ENCODE measurements around the gene TRIM38. TPM values are rescaled to one million over a fixed set of nuclear protein-coding genes. Genes with fewer than 3 reads are reported as not detected.

TRIM38 gene
- total RNA-seq, 1 experiment from 2014 or later: 5.4 TPM

DNA sequence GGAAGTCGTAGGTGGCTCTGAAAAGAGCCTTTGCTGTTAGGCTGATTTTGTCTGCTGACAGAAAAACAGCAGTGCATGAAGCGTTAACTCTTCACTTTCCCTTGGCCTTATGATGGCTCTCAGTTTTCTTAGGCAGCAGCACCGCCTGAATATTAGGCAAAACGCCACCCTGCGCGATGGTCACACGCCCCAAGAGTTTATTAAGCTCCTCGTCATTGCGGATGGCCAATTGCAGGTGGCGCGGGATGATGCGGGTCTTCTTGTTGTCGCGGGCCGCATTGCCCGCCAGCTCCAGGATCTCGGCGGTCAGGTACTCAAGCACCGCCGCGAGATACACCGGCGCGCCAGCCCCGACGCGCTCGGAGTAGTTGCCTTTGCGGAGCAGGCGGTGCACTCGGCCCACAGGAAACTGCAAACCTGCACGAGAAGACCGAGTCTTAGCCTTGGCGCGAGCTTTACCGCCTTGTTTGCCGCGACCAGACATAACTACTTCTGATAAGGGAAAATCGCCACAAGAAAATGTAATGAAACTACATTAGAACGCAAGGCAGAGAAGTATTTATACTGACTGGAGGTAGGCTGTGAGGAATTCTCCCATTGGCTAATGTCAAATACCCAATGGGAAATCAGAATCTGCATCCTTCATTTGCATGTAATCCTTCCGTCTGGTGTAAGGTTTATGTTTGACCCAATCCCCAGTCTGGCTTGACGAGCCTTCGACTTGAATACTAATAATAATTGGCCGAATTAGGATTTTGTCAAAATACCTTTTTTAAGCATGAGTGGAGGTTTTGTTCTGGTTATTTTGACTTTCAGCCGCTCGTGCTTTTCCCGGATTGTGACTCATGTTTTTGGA, 70.7 kb downstream of the TRIM38 start:
- Mint-ChIP-seq H3K27ac (ENCODE audit: low read depth, unreplicated experiment) (peak overlapping the region; percentile 97), H3K4me1 (ENCODE audit: insufficient read depth, unreplicated experiment) (peaks cover 25% of the 10 kb centered on the region), H3K9me3 (ENCODE audit: unreplicated experiment) (no peaks in the 10 kb centered on the region), H3K36me3 (ENCODE audit: insufficient read depth, unreplicated experiment) (peaks cover 9% of the 10 kb centered on the region), H3K27me3 (ENCODE audit: insufficient read depth, unreplicated experiment) (no peaks in the 10 kb centered on the region), H3K4me3 (ENCODE audit: unreplicated experiment) (peak overlapping the region; percentile 81)
- CTCF ChIA-PET: interaction anchor here (0.6 to 2.7 kb wide), 10 partner anchors 10 to 429 kb away, joined by 3 to 16 read pairs (median 4); a partner anchor contains a TSS
- TSS peak; percentile 61 for BruUV-seq (replicated peaks)
- POLR2A ChIA-PET: interaction anchor here (0.6 to 20.2 kb wide), 37 partner anchors 13 to 1834 kb away, joined by 3 to 1354 read pairs (median 12); partner anchors contain the start of gene HFE
- intact Hi-C loops (cut with micrococcal nuclease): loop anchor here (1.0 to 10.0 kb wide), 5 partner anchors 10 to 1859 kb away; a partner anchor contains a TSS
- TF ChIP-seq CTCF (IDR thresholded peaks at IDR 0.05; ENCODE audit: unreplicated experiment): no peak
- peak; percentile 97 for DNase-seq (ENCODE audit: unreplicated experiment)

GRCh38 chr6:26033941-26034354, 71.3 kb downstream of the TRIM38 start:
- Mint-ChIP-seq H3K27me3 (ENCODE audit: insufficient read depth, unreplicated experiment) (no peaks in the 10 kb centered on the region), H3K9me3 (ENCODE audit: unreplicated experiment) (no peaks in the 10 kb centered on the region), H3K4me1 (ENCODE audit: insufficient read depth, unreplicated experiment) (peaks cover 19% of the 10 kb centered on the region), H3K36me3 (ENCODE audit: insufficient read depth, unreplicated experiment) (peaks cover 8% of the 10 kb centered on the region), H3K27ac (ENCODE audit: low read depth, unreplicated experiment) (peak overlapping the region; percentile 97), H3K4me3 (ENCODE audit: unreplicated experiment) (peak overlapping the region; percentile 81)
- POLR2A ChIA-PET: interaction anchor here (0.5 to 20.2 kb wide), 14 partner anchors 8 to 1803 kb away, joined by 3 to 1354 read pairs (median 48); a partner anchor contains a TSS
- intact Hi-C loops (cut with micrococcal nuclease): loop anchor here (1.0 to 10.0 kb wide), 5 partner anchors 9 to 1858 kb away; a partner anchor contains a TSS
- DNase-seq (ENCODE audit: unreplicated experiment): no peak
- CTCF ChIA-PET: interaction anchor here (0.6 to 0.8 kb wide), 4 partner anchors 13 to 430 kb away, joined by 3 read pairs; no protein-coding TSS in a partner anchor
- TF ChIP-seq CTCF (IDR thresholded peaks at IDR 0.05; ENCODE audit: unreplicated experiment): no peak
- TSS peak; percentile 90 for BruUV-seq (replicated peaks)

DNA sequence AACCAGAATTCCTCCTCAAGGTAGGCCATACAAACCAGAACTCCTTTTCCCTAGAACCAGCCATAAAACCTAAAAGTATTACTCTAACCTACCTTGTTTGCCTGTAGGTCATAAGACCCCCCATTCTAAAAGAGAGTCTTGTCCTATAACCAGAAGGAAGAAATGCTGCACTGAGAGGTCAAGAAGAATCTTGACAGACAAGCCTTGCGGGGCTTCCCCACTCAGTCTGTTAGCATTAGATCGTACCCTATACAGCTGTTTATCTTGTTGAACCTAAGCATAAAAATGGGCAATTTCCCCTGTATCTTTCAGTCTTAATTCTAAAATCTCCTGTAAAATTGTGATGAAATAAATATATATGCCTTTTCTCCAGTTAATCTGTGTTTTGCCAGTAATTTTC, 72.3 kb downstream of the TRIM38 start:
- POLR2A ChIA-PET: interaction anchor here (0.8 to 20.2 kb wide), 5 partner anchors 9 to 123 kb away, joined by 4 to 1354 read pairs (median 291); a partner anchor contains a TSS
- H3K27ac Mint-ChIP-seq (ENCODE audit: low read depth, unreplicated experiment): peak overlapping the region; percentile 97
- intact Hi-C loops (cut with micrococcal nuclease): loop anchor here (5.0 to 10.0 kb wide), 2 partner anchors 1780 to 1857 kb away; a partner anchor contains a TSS
- CTCF ChIA-PET: no interaction called here
- peaks cover 18% of the 10 kb centered on the region for H3K4me1 Mint-ChIP-seq (ENCODE audit: insufficient read depth, unreplicated experiment)
- H3K4me3 Mint-ChIP-seq (ENCODE audit: unreplicated experiment): peak overlapping the region; percentile 81
- H3K9me3 Mint-ChIP-seq (ENCODE audit: unreplicated experiment): no peaks in the 10 kb centered on the region
- no peak for DNase-seq (ENCODE audit: unreplicated experiment)
- no peaks in the 10 kb centered on the region for H3K27me3 Mint-ChIP-seq (ENCODE audit: insufficient read depth, unreplicated experiment)
- no peak for TF ChIP-seq CTCF (IDR thresholded peaks at IDR 0.05; ENCODE audit: unreplicated experiment)
- H3K36me3 Mint-ChIP-seq (ENCODE audit: insufficient read depth, unreplicated experiment): peaks cover 8% of the 10 kb centered on the region
- BruUV-seq (replicated peaks): no TSS peak

Other genes starting within 250 kb of the TRIM38 start
- gene SLC17A4, start 208.1 kb upstream of the TRIM38 start, total RNA-seq (2022): not detected in 2 replicates
- gene SLC17A1, start 130.8 kb upstream of the TRIM38 start, total RNA-seq (2022): not detected in 2 replicates
- not detected in 2 replicates for gene SLC17A3, start 88.6 kb upstream of the TRIM38 start, total RNA-seq (2022)
- not detected in 2 replicates for gene SLC17A2, start 32.1 kb upstream of the TRIM38 start, total RNA-seq (2022)
- gene HFE, start 124.6 kb downstream of the TRIM38 start, total RNA-seq (2022): 2.8 and 5.2 TPM in 2 replicates